DMS53 (cell line): ENCODE data around the gene BIVM.
"Not testable (repeated sequence)": the region's sequence is repeated elsewhere in the genome, so short reads cannot be mapped to it uniquely, and the experiment has no call there.

Source experiments
- DNase-seq: peaks from one replicate; lab custom pipeline; 2025; lab: John Stamatoyannopoulos, UW

BIVM gene

GRCh38 chr13:102798581-102799425 is at the start of gene BIVM, which contains the start of gene POGLUT2:
BIVM (plus strand) TSS chr13:102799119; CDS start chr13:102807268, 8,149 bp downstream.
POGLUT2 (minus strand) TSS chr13:102798976; CDS start chr13:102798670, 306 bp downstream.
- peak; percentile 87 for DNase-seq

- DNase-seq, result no peak
Observed at GRCh38 chr13:102751886-102752285, 47.0 kb upstream of the BIVM start.

GRCh38 chr13:102757006-102757405 is 41.9 kb upstream of the BIVM start:
- DNase-seq, result no peak

- no peak for DNase-seq
Observed at GRCh38 chr13:102758842-102759241, 40.1 kb upstream of the BIVM start.

GRCh38 chr13:102761071-102761470 is 37.8 kb upstream of the BIVM start:
- DNase-seq, result no peak

GRCh38 chr13:102763741-102764140 is 35.2 kb upstream of the BIVM start:
- no peak for DNase-seq

GRCh38 chr13:102768909-102769308 is 30.0 kb upstream of the BIVM start:
- DNase-seq, result no peak

- DNase-seq, result no peak
Observed at GRCh38 chr13:102769679-102770078, 29.2 kb upstream of the BIVM start.

GRCh38 chr13:102770435-102770834 is 28.5 kb upstream of the BIVM start:
- no peak for DNase-seq

GRCh38 chr13:102771298-102772041 is 27.4 kb upstream of the BIVM start:
- DNase-seq, result no peak

GRCh38 chr13:102772042-102772425 is 26.9 kb upstream of the BIVM start:
- DNase-seq, result no peak

GRCh38 chr13:102773441-102774213 is 25.3 kb upstream of the BIVM start, which contains the start of gene TEX30:
TEX30 (minus strand) TSS chr13:102773786; CDS start chr13:102770026, 3,760 bp downstream.
- DNase-seq, result peak; percentile 83

GRCh38 chr13:102774214-102774568 is 24.7 kb upstream of the BIVM start:
- DNase-seq, result peak; percentile 56

- peak; percentile 0 for DNase-seq
Observed at GRCh38 chr13:102774591-102775520, 24.1 kb upstream of the BIVM start.

GRCh38 chr13:102776271-102776670 is 22.6 kb upstream of the BIVM start:
- no peak for DNase-seq

GRCh38 chr13:102777736-102778135 is 21.2 kb upstream of the BIVM start:
- DNase-seq, result no peak

GRCh38 chr13:102779436-102780159 is 19.3 kb upstream of the BIVM start:
- no peak for DNase-seq

- DNase-seq, result not testable (repeated sequence)
Observed at GRCh38 chr13:102780656-102781055, 18.3 kb upstream of the BIVM start.

- DNase-seq, result no peak
Observed at GRCh38 chr13:102781591-102781990, 17.3 kb upstream of the BIVM start.

- no peak for DNase-seq
Observed at GRCh38 chr13:102784483-102784882, 14.4 kb upstream of the BIVM start.
